K562 (cell line): ENCODE results near the gene EML5. TPM values are rescaled to one million over a fixed set of nuclear protein-coding genes. Genes with fewer than 3 reads are reported as not detected.

Source experiments
- ATAC-seq: fragments of 200-7000 bp; cut with Tn5 transposase; 3 replicates; pipeline ENCODE4 v1.9.1; 2020; ENCODE audit warnings: moderate library complexity
- BruUV-seq: library from RNA; stranded (reverse); fragments of 400-500 nt; replicated peaks from 2 replicates; lab custom pipeline; 2021; lab: Mats Ljungman, UMichigan
- CTCF ChIA-PET: fragments of 300-600 bp; formaldehyde crosslinking; extraction: SDS; loops from one replicate; lab custom pipeline; 2021; ENCODE audit warnings: low intra/inter-chr PET ratio; lab: Yijun Ruan, JAX
- POLR2A ChIA-PET: fragments of 300-600, 350-650 bp; sonication (Branson Sonifier 250); formaldehyde crosslinking; extraction: SDS; loops from one replicate; lab custom pipeline; 2021; ENCODE audit warnings: antibody characterized with exemption, inconsistent platforms; lab: Yijun Ruan, JAX
- DNase-seq, 4 experiments: peaks; one replicate each; pipeline versions ENCODE4 v3.0.0 to v3.0.0-alpha.2; 2011 to 2018; ENCODE audit warnings: low spot score in 3 of 4, mixed read lengths in 3 of 4; ENCODE audit errors: extremely low read depth in 1 of 4
- FAIRE-seq: peaks from 2 replicates; lab custom pipeline; 2011; peaks lifted over from hg19 to GRCh38; lab: Jason Lieb, UNC
- H2AFZ ChIP-seq: 2 replicates; pipeline ENCODE4 v1.6.0; 2011; ENCODE audit warnings: low read depth, low read length, control low read depth, inconsistent platforms
- H3K27ac ChIP-seq: fragments of 200-600 bp; 3 replicates; pipeline ENCODE4 v1.8.0; 2011; ENCODE audit warnings: low read depth, mild to moderate bottlenecking, control low read depth, inconsistent platforms, low read length, moderate library complexity, mixed read lengths; ENCODE audit errors: extremely low read depth
- H3K27me3 ChIP-seq, 2 experiments: fragments of 300-600 bp in 1 of 2; 2 replicates in 1 of 2; 3 replicates in 1 of 2; pipeline versions ENCODE4 v1.6.0 to v1.8.0; 2011; ENCODE audit warnings: inconsistent platforms in 2 of 2, low read length in 2 of 2, mild to moderate bottlenecking in 1 of 2, mixed read lengths in 1 of 2, moderate library complexity in 1 of 2; ENCODE audit not compliant: control insufficient read depth in 2 of 2, insufficient read depth in 2 of 2
- H3K36me3 ChIP-seq: fragments of 300-600 bp; 3 replicates; pipeline ENCODE4 v1.8.0; 2011; ENCODE audit warnings: mild to moderate bottlenecking, low read length, inconsistent platforms; ENCODE audit not compliant: control insufficient read depth, insufficient read depth
- H3K4me1 ChIP-seq, 2 experiments: fragments of 200-600 bp in 1 of 2; replicated peaks in 1 of 2; 2 replicates in 1 of 2; 3 replicates in 1 of 2; pipeline versions ENCODE4 v1.5.1 to v1.8.0; 2011; ENCODE audit warnings: inconsistent platforms in 2 of 2, low read length in 2 of 2, mild to moderate bottlenecking in 1 of 2, mixed read lengths in 1 of 2, moderate library complexity in 1 of 2; ENCODE audit not compliant: control insufficient read depth in 2 of 2, insufficient read depth in 2 of 2
- H3K4me2 ChIP-seq: 2 replicates; pipeline ENCODE4 v1.6.1; 2011; ENCODE audit warnings: low read length, control low read depth, inconsistent platforms, mixed read lengths; ENCODE audit not compliant: insufficient read depth
- H3K4me3 ChIP-seq: fragments of 200-600 bp; sonication (generic), shearing (Covaris generic); 2 replicates; pipeline ENCODE4 v1.5.1; 2016; ENCODE audit warnings: control low read depth, inconsistent platforms
- H3K79me2 ChIP-seq: fragments of 200-600 bp; 3 replicates; pipeline ENCODE4 v1.8.0; 2011; ENCODE audit warnings: low read length, inconsistent platforms; ENCODE audit not compliant: control insufficient read depth, insufficient read depth
- H3K9ac ChIP-seq, 2 experiments: 2 replicates each; pipeline versions ENCODE4 v1.6.0 to v1.6.1; 2011; ENCODE audit warnings: low read depth in 2 of 2, low read length in 2 of 2, control low read depth in 1 of 2, inconsistent platforms in 1 of 2, mild to moderate bottlenecking in 1 of 2, mixed read lengths in 1 of 2; ENCODE audit not compliant: insufficient read depth in 1 of 2
- H3K9me1 ChIP-seq: one replicate; pipeline ENCODE4 v1.6.0; 2011; ENCODE audit warnings: inconsistent platforms, mild to moderate bottlenecking, low read length, moderate library complexity; ENCODE audit not compliant: control insufficient read depth, insufficient read depth
- H3K9me3 ChIP-seq: replicated peaks from 2 replicates; pipeline ENCODE4 v1.5.1; 2011; ENCODE audit warnings: low read depth, low read length, inconsistent platforms; ENCODE audit not compliant: control insufficient read depth, insufficient read depth
- H4K20me1 ChIP-seq: replicated peaks from 2 replicates; pipeline ENCODE4 v1.6.1; 2011; ENCODE audit warnings: low read length, inconsistent platforms, mixed read lengths; ENCODE audit not compliant: control insufficient read depth, insufficient read depth
- IRF9 ChIP-seq: fragments of 450-650 bp; IDR thresholded peaks from 2 replicates; pipeline ENCODE4 v1.6.1; 2016; ENCODE audit warnings: missing biosample characterization, missing genetic modification characterization
- STAT5B ChIP-seq: fragments of 250-450 bp; sonication (Bioruptor Pico); IDR thresholded peaks from 2 replicates; pipeline ENCODE4 v1.8.0; 2021; ENCODE audit warnings: mild to moderate bottlenecking, inconsistent platforms
- ZNF263 ChIP-seq: sonication (generic); formaldehyde crosslinking; IDR thresholded peaks from 2 replicates; pipeline ENCODE4 v1.8.0; 2022; ENCODE audit warnings: mild to moderate bottlenecking, missing genetic modification reagents, borderline replicate concordance
- WGBS: fragments of 100-300 bp; shearing (Covaris generic); methylation state at CpG from one replicate; pipeline ENCODE4 v1.1.6; 2016; ENCODE audit warnings: low coverage, mixed read lengths; ENCODE audit not compliant: insufficient coverage; ENCODE audit errors: missing lambda C conversion rate; 5-methylcytosine and 5-hydroxymethylcytosine counted together
- in situ Hi-C: fragments of 300-500 bp; cut with MboI; formaldehyde crosslinking; loops from 4 replicates; pipeline ENCODE4 v1.15.0; 2018; ENCODE audit warnings: inconsistent platforms, mixed read lengths
- intact Hi-C: fragments of 100-400 bp; cut with micrococcal nuclease; formaldehyde crosslinking; loops from 2 replicates; pipeline ENCODE4 v1.14.2; 2022
- polyA plus RNA-seq, 8 experiments: library from polyadenylated mRNA; depleted of rRNA in 4 of 8; stranded (reverse) in 5 of 8; unstranded in 3 of 8; fragments of >200 nt; fragmentation: Nextera tagmentation in 2 of 8; fragmentation: Illumina TruSeq in 1 of 8; extraction: Ambion mirVana in 2 of 8; extraction: Trizol in 1 of 8; gene quantifications; 2 replicates each; pipeline versions ENCODE4 v1.2.1 to v1.2.3, GENCODE V29; 2011 to 2014; ENCODE audit warnings: inconsistent platforms in 1 of 8, missing spikeins in 1 of 8
- total RNA-seq, 7 experiments: library from RNA; depleted of rRNA in 6 of 7; stranded (reverse); fragments of >200 nt in 6 of 7; fragmentation: Illumina TruSeq in 2 of 7; extraction: Trizol in 2 of 7; gene quantifications; 2 replicates each; pipeline versions ENCODE4 v1.2.1 to v1.2.3, GENCODE V29; 2011 to 2021; ENCODE audit warnings: low replicate concordance in 1 of 7

EML5 gene
- total and polyA plus RNA-seq, 9 of the 15 experiments (the other 6 are each of a cell fraction or from before 2014, with no cell fraction given) = 0.06 to 0.34 (median 0.22) TPM

DNA sequence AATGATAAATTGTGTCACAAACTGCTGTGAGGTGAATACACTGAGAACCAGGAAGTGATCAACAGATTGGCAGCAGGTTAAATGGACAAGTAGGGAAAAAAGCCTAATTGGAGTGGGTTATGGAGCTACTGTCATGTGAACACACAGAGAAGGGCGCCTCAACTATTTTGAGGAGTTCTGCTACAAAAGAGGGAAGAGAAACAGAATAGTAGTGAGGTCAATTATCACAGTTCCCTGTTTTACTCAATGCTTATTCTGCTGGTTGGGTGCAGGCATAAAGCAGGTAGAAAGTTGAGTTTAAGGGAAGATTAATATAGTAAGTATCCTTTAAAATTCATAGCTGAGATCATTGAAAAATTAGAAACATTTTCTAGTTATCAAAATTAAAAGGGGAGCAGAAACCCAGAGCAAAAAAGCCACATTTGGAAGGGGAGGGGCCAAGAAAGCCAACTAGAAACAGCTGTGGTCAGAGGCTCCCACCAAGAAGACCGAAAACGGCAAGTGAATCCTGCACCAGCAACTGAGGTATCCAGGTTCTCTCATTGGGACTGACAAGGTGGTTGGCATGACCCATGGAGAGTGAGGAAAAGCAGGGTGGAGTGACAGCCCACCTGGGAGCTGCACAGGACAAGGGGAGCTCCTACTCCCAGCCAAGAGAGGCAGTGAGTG lies 124.2 kb downstream of the EML5 start:
- intact Hi-C loops = no loop called here
- H4K20me1 ChIP-seq = no peaks in the 10 kb centered on the region
- POLR2A ChIA-PET = interaction anchor here (0.6 to 0.7 kb wide), 2 partner anchors 21 to 200 kb away, joined by 3 read pairs; no protein-coding TSS in a partner anchor
- H3K4me3 ChIP-seq = no peak overlapping the region
- no peaks in the 10 kb centered on the region for H3K27me3 ChIP-seq
- H3K9me1 ChIP-seq = no peaks in the 10 kb centered on the region
- no peak overlapping the region for H2AFZ ChIP-seq
- no peaks in the 10 kb centered on the region for H3K36me3 ChIP-seq
- H3K4me1 ChIP-seq = no peaks in the 10 kb centered on the region; a peak in 1 of 5 replicates
- WGBS = 4% methylated on average over 3 of the region's 3 CpGs
- no peak for DNase-seq
- no peak for ATAC-seq
- no peak overlapping the region for H3K27ac ChIP-seq
- TF ChIP-seq ZNF263 (no peak), STAT5B (no peak), IRF9 (tag) (no peak)
- no peaks in the 10 kb centered on the region for H3K9me3 ChIP-seq
- in situ Hi-C loops = loop anchor here (25.0 kb wide), 1 partner anchor 344 kb away; no protein-coding TSS in a partner anchor
- no TSS peak for BruUV-seq
- CTCF ChIA-PET = interaction anchor here (1.1 kb wide), 1 partner anchor 344 kb away, joined by 3 read pairs; no protein-coding TSS in a partner anchor
- FAIRE-seq = no peak
- no peak overlapping the region for H3K9ac ChIP-seq
- H3K4me2 ChIP-seq = no peak overlapping the region
- H3K79me2 ChIP-seq = no peaks in the 10 kb centered on the region
